GM19099 (cell line): Measurements from ENCODE around the gene BIN2.

Source experiments
- POLR2A ChIP-seq: IDR thresholded peaks from 3 replicates; pipeline ENCODE4 v1.6.1; 2011; ENCODE audit warnings: low read depth; ENCODE audit not compliant: insufficient read length; ENCODE audit errors: extremely low read depth

The BIN2 gene

DNA sequence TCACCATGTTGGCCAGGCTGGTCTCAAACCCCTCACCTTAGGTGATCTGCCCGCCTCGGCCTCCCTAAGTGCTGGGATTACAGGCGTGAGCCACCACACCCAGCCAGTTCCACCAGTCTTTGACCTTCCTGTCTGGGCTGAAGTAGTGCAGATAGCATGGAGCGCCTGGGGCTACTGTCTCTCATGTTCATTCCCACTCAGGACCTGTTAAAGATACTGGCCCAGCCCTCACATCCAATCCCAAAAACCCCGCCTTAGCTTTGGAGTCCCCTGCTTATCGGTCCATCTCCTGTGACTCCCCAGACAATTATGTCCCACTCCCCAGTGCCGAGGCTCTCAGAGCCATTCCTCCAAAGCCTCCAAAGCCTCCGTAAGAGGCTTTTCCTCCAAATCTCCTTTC is 34.5 kb upstream of the BIN2 start:
- TF ChIP-seq POLR2A, result no peak

GRCh38 chr12:51357374-51358047 is 33.5 kb upstream of the BIN2 start:
- TF ChIP-seq POLR2A, result no peak

DNA sequence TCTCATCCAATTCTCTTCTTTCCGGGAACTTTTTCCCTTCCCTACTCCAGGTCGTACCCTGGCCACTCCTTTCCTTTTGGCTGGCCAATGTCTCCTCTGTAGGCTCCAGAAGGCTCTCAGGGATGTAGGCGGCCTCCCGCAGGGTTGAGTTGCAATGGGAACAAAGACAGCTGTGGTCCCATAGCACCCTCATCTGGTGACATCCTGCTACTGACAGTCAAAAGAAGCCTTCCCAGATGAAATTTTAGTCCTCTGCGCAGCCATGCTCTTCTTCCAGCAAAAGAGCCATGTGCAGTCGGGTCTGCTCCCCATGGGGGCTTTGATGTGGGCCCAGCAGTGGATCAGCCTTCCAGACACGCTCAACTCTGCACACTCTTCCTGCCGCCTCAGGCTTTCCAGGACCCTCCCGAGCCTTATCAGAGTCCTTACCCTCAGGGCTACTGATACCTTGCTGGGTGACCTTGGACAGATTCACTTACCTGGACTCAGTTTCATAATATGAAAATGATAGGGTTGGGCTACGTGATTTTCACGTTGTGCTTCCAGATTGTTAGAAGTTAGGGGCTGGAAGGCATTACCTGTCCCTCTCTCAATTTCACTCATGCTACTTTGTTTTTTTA is 28.0 kb upstream of the BIN2 start:
- no peak for TF ChIP-seq POLR2A

DNA sequence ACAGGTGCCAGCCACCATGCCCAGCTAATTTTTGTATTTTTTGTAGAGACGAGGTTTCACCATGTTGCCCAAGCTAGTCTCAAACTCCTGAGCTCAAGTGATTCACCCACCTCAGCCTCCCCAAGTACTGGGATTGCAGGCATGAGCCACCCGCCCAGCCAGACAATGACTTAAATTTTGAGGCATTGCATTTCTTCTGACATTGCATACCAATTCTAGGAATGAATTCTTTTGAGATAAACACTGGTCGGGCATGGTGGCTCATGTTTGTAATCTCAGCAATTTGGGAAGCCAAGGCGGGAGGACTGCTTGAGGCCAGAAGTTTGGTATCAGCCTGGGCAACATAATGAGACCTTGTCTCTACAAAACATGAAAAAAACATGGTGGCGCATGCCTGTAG is 25.1 kb upstream of the BIN2 start:
- no peak for TF ChIP-seq POLR2A

DNA sequence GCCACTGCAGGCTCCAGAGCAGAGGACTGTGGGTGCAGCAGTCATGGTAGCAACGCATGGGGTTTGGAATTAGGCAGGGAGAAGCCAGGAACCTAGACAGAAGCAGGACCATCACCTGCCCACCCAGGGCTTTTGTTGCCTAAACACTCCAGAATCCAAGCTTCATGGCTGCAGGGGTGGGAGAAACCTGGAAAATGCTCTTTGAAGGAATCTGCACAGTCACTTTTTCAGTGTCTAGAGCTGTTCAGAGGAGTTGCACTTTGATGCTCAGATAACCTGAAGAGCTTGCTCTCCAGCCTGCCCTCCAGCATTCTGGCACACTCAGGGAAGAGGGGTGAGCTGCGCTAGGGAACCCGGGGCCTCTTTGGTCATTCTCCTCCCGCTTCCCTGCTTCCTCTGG is 24.1 kb upstream of the BIN2 start:
- no peak for TF ChIP-seq POLR2A

DNA sequence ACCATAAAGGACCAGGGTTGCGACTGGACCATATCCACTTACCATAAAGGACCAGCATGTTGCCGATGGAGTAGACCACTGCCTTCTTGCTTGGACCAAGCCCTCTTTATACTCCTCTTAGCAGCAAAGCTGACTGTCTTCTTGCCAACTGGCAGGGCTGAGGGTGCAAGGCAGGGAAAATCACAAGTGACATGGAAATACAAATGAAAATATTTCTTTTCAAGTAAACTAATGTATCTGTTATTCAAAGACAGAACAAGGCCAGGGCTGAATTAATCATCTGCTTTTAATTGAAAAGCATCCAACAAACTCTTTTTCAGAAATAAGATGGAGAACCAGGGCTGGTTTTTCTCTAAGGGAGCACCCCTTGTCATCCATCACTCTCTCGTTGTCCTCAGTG is 22.6 kb upstream of the BIN2 start, which contains the start of gene CELA1:
CELA1 (minus strand) TSS at position 99 of the 400 bp plus-strand sequence; CDS start at position 58, 41 bp downstream.
- no peak for TF ChIP-seq POLR2A

DNA sequence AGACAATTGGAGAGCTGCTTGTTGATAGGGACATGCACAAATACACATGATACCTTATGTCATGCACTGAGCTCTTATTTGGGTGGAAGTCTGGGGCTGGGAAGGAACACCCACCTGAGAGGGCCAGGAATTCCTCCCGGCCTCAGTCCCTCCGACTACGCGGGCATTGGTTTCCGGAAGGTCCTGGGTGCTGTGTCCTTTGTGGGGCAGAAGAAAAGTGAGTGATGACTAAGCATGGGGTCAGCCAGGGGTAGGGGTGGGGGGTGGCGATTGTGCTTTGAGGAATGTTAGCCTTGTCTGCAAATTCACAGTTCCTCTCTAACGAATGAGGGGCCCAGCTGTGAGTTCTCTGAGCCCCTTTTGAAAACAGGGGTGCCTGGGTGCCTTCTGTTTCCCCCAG is 21.7 kb upstream of the BIN2 start:
- no peak for TF ChIP-seq POLR2A

DNA sequence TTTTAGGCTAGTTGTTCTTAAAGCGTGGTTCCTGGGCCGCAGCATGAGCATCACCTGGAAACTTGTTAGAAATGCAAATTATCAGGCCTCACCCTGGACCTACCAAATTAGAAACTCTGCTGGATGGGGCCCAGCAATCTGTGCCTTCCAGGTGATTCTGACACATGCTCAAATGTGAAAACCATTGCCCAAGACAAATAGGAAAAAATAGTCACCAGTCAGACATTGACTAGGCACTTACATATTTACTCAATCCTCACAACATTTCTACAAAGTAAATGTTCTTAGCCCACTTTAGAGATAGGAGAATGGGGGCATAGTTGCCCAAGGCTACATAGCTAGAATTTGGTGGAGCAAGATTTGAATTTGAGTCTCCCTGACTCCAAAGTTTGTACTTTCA is 19.2 kb upstream of the BIN2 start:
- TF ChIP-seq POLR2A, result no peak

DNA sequence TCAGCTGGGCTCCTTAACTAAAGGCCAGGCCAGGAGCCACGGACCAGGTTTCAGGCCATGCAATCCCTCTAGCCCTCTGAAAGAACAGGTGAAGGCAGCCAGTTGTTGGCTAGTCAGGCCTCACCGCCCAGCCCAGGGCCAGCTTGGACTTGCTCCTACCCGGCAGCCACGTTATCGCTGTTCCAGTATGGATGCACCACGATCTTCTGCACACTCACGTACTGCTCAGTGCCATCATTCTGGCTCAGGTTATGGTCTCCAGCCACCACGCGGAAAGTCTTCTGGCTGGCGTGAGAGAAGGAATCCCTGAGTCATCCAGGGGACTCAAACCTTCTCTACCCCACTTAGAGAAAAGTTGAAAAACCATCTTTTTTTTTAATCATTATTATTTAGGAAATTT is 18.4 kb upstream of the BIN2 start:
- no peak for TF ChIP-seq POLR2A

DNA sequence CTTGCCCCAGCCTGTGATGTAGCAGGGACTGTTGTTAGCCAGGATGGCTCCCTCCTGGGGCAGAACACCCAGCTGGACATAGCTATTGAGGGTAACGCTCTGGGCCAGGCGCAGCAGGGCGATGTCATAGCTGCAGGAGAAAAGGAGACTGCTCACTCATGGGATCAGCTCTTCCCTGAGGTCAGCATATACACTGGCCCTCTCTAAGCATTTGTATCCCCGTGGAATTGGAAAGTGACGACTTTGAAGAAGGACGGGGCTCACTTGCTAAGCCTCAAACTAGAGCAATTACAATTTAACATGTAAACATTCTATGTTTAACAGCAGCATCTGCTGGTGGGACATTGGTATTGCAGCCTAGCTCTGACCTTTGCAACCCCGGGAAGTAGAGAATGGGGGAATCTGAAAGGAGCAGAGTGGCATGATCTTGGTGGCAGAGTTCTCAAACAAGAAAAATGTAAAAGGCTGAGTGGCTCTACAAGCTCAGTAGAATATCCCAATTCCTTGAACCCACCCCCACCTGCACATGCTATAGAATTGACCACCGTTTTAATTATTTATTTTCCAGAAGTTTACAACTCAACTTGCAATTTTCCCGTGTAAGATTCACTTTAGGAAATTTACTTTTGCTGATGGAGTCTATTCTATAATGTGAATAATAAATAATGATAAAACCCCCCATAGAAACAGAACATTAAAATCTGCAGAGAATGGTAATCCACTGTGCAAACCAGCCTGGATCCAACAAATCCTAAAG is 17.5 kb upstream of the BIN2 start:
- no peak for TF ChIP-seq POLR2A

GRCh38 chr12:51339750-51340149 is 15.8 kb upstream of the BIN2 start:
- TF ChIP-seq POLR2A, result no peak

DNA sequence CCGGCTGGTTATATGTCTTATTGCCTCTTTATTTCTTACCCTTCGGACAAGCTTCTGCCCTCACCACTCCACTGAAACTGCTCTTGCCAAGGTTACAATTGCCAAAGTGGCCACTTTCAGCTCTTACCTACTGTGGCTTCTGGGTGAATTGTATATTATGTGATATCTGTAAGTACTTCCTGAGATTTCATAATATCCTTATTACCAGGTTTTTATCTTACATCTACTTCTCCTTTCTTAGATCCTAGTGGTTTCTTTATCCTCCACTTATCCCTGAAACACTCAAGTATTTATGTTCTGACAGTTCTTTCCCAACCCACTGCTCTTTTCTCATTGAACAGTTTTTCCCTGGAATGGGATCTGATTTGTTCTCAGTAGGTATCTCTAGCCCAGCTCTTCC is 12.0 kb upstream of the BIN2 start:
- TF ChIP-seq POLR2A, result no peak

DNA sequence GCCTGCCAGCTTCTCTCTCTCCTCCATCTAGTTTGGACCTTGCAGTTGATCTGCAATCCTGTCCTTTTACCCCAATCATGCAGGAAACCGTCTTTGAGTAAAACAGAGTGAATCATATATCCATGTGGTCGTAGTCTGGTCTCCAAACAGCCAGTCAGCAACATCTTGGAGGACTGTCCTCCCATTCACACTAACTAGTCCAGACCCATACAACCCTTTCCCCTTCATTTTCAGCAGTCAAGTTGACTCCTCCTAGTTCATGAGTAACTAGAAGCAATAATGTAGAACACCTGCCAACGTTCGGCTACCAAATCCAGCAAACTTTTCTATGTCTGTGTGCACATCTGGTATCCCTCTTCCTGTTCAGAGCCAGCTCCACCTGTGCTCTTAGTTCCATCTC is 10.8 kb upstream of the BIN2 start:
- TF ChIP-seq POLR2A, result no peak

DNA sequence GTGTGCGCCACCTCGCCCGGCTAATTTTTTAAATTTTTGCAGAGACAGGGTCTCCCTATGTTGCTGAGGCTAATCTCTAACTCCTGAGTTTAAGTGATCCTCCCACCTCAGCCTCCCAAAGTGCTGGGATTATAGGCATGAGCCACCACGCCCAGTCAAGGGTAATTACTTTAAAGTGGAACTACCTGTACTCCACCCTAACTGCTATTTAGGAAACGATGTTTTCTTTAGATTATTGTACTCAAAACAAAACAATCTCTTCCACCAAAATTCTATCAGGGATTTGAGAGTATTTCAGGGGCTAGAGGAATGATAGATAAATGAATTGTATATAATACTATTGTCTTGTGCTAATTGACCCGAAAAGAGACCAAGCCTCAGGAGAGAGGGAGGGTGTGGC is 9.6 kb upstream of the BIN2 start:
- TF ChIP-seq POLR2A, result no peak

DNA sequence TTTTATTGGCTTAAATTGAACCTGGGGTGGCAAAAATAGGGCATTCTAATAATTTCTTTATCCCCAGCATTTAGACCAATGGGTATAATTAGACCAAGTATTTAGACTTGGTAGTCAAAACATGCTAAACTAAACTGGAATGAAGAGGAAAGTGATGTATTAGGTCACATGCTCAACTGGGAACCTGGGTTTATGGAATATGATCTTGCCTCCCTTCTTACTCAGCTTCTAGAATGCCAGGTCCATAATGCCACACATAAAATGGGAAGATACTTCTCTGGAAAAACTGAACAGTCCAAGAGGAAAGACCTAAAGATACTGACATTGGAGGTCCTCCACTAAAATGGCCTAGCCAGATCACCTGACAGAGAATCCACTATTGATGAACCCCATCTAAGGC is 6.2 kb upstream of the BIN2 start:
- TF ChIP-seq POLR2A, result no peak

DNA sequence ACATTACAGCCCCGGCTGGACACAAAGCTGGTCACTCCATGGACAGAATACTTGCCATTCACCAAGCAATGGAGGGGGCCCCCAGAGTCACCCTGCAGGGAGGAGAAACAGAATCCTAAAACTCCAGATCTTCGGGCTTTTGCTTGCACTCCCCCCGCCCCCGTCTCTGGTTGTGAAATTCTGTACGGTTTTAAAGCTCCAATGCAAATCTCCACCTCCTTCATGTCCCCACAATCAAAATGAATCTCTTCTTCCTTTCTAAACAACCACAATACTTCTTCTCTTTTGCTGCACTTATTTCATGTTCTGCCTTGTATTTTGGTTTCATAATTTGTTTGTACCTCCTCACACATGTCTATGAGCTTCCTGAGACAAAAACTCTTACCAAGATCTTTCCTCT is 5.8 kb upstream of the BIN2 start:
- TF ChIP-seq POLR2A, result no peak

DNA sequence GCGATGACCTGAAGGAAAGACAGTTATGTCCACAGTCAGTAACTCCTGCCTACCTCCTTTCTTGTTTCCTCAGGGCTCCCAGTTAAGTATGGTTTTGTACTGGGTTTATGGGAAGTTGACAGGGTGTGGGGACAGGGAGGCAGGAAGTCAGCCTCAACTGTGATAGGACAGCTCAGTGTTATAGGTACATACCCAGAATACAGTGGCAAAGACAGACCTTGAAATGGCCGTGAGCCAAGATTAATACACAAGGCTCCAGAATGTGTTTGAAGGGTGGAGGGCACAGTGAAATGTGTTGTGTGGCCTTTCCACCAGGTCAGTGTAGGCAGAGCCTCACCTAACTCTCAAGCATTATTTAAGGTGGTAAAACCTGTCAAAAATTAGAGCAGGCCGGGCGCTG is 4.6 kb upstream of the BIN2 start:
- no peak for TF ChIP-seq POLR2A
